GM23338 (cell line): ENCODE results near the gene SMYD1. TPM values are rescaled to one million over a fixed set of nuclear protein-coding genes. Genes with fewer than 3 reads are reported as not detected.

Source experiments
- ATAC-seq: fragments of 200-7000 bp; cut with Tn5 transposase; 3 replicates; pipeline ENCODE4 v1.9.1; 2020
- DNase-seq: peaks from one replicate; pipeline ENCODE4 v3.0.0-alpha.2; 2015; ENCODE audit warnings: low spot score
- H2AFZ ChIP-seq: fragments of 200-600 bp; sonication (generic); 2 replicates; pipeline ENCODE4 v1.8.0; 2016; ENCODE audit warnings: antibody characterized with exemption, mild to moderate bottlenecking, moderate library complexity
- H3F3A ChIP-seq: fragments of 200-600 bp; sonication (generic); replicated peaks from 2 replicates; pipeline ENCODE4 v1.8.0; 2017; ENCODE audit warnings: antibody characterized with exemption, mixed run types, low read depth
- H3K27ac ChIP-seq: fragments of 200-600 bp; sonication (generic); 2 replicates; pipeline ENCODE4 v1.6.1; 2016; ENCODE audit warnings: low read depth
- H3K27me3 ChIP-seq: fragments of 200-600 bp; sonication (generic); 2 replicates; pipeline ENCODE4 v1.8.0; 2016; ENCODE audit warnings: mild to moderate bottlenecking, mixed run types, moderate library complexity; ENCODE audit not compliant: insufficient read depth
- H3K36me3 ChIP-seq: fragments of 200-600 bp; sonication (generic); 2 replicates; pipeline ENCODE4 v1.8.0; 2016; ENCODE audit warnings: mild to moderate bottlenecking; ENCODE audit not compliant: insufficient read depth
- H3K4me1 ChIP-seq: fragments of 200-600 bp; sonication (generic); 2 replicates; pipeline ENCODE4 v1.8.0; 2016; ENCODE audit warnings: mild to moderate bottlenecking, moderate library complexity; ENCODE audit not compliant: insufficient read depth
- H3K4me2 ChIP-seq: fragments of 200-600 bp; sonication (generic); 2 replicates; pipeline ENCODE4 v1.7.1; 2017; ENCODE audit warnings: mixed run types
- H3K4me3 ChIP-seq: fragments of 200-600 bp; sonication (generic); 2 replicates; pipeline ENCODE4 v1.6.1; 2016; ENCODE audit warnings: mixed run types
- H3K79me2 ChIP-seq: fragments of 200-600 bp; sonication (generic); replicated peaks from 2 replicates; pipeline ENCODE4 v1.8.0; 2017; ENCODE audit warnings: mild to moderate bottlenecking; ENCODE audit not compliant: insufficient read depth
- H3K9me2 ChIP-seq: fragments of 200-600 bp; sonication (generic); 2 replicates; pipeline ENCODE4 v1.8.0; 2017; ENCODE audit not compliant: insufficient read depth
- H4K20me1 ChIP-seq: fragments of 200-600 bp; sonication (generic); replicated peaks from 2 replicates; pipeline ENCODE4 v1.8.0; 2017; ENCODE audit warnings: mild to moderate bottlenecking; ENCODE audit not compliant: insufficient read depth
- H3K27ac Mint-ChIP-seq: 2 replicates; pipeline ENCODE4 v1.8.0; 2020; ENCODE audit warnings: inconsistent platforms, mild to moderate bottlenecking, moderate library complexity, mixed read lengths
- H3K27me3 Mint-ChIP-seq: 3 replicates; pipeline ENCODE4 v1.8.0; 2022; ENCODE audit warnings: low read depth, mild to moderate bottlenecking, moderate library complexity, mixed read lengths, inconsistent platforms; ENCODE audit not compliant: insufficient read depth, poor library complexity
- H3K36me3 Mint-ChIP-seq: 3 replicates; pipeline ENCODE4 v1.8.0; 2021; ENCODE audit warnings: low read depth, mild to moderate bottlenecking, inconsistent platforms, moderate library complexity, mixed read lengths
- H3K4me1 Mint-ChIP-seq: 3 replicates; pipeline ENCODE4 v1.8.0; 2020; ENCODE audit warnings: mild to moderate bottlenecking, inconsistent platforms, mixed read lengths
- H3K4me3 Mint-ChIP-seq: 3 replicates; pipeline ENCODE4 v1.8.0; 2021; ENCODE audit warnings: moderate library complexity, mild to moderate bottlenecking, inconsistent platforms, mixed read lengths
- H3K9me3 Mint-ChIP-seq: 3 replicates; pipeline ENCODE4 v1.8.0; 2020; ENCODE audit warnings: moderate library complexity, mild to moderate bottlenecking, inconsistent platforms, mixed read lengths
- CREB1 ChIP-seq: fragments of 250-450 bp; sonication (Bioruptor Pico); IDR thresholded peaks from 2 replicates; pipeline ENCODE4 v1.5.0; 2020; ENCODE audit warnings: low read depth, mild to moderate bottlenecking, moderate library complexity
- EZH2 ChIP-seq: fragments of 200-600 bp; sonication (generic); IDR thresholded peaks from one replicate; pipeline ENCODE4 v1.8.0; 2017; ENCODE audit warnings: antibody characterized with exemption, mild to moderate bottlenecking, low read depth; ENCODE audit not compliant: unreplicated experiment
- EZH2phosphoT487 ChIP-seq: fragments of 200-600 bp; sonication (generic); IDR thresholded peaks from one replicate; pipeline ENCODE4 v1.8.1; 2018; ENCODE audit warnings: antibody characterized with exemption; ENCODE audit not compliant: unreplicated experiment
- JUNB ChIP-seq: IDR thresholded peaks from one replicate; pipeline ENCODE4 v1.6.1; 2016; ENCODE audit warnings: antibody characterized with exemption; ENCODE audit not compliant: unreplicated experiment
- NANOG ChIP-seq: IDR thresholded peaks from 2 replicates; pipeline ENCODE4 v1.6.1; 2016; ENCODE audit warnings: antibody characterized with exemption, borderline replicate concordance
- POLR2AphosphoS5 ChIP-seq: IDR thresholded peaks from 2 replicates; pipeline ENCODE4 v1.6.1; 2016; ENCODE audit warnings: antibody characterized with exemption, low read depth
- STAT1 ChIP-seq: IDR thresholded peaks from one replicate; pipeline ENCODE4 v1.6.1; 2016; ENCODE audit warnings: antibody characterized with exemption; ENCODE audit not compliant: unreplicated experiment
- ZNF114 ChIP-seq: fragments of 250-450 bp; sonication (Bioruptor Pico); IDR thresholded peaks from 2 replicates; pipeline ENCODE4 v1.5.0; 2020; ENCODE audit warnings: mild to moderate bottlenecking, moderate library complexity
- ZNF331 ChIP-seq: fragments of 250-450 bp; sonication (Bioruptor Pico); IDR thresholded peaks from 2 replicates; pipeline ENCODE4 v1.5.0; 2020; ENCODE audit warnings: low read depth, mild to moderate bottlenecking, moderate library complexity
- polyA plus RNA-seq: library from polyadenylated mRNA; unstranded; fragments of >200 nt; fragmentation: Nextera tagmentation; extraction: Ambion mirVana; gene quantifications from 2 replicates; pipeline ENCODE4 v1.2.1, GENCODE V29; 2016
- total RNA-seq: library from RNA; depleted of rRNA; stranded (reverse); fragments of >200 nt; shearing (Covaris generic); gene quantifications from 2 replicates; pipeline ENCODE4 v1.2.3, GENCODE V29; 2014
- TF ChIP-seq, protein P1 (sequence below): IDR thresholded peaks from 2 replicates; pipeline ENCODE4 v1.6.1; 2016; ENCODE audit warnings: antibody characterized with exemption
- TF ChIP-seq, protein P2 (sequence below), 2 experiments: fragments of 200-600 bp in 1 of 2; sonication (generic) in 1 of 2; conservative IDR thresholded peaks; 2 replicates each; pipeline versions ENCODE4 v1.5.1 to v1.6.1; 2016 to 2017; ENCODE audit warnings: antibody characterized with exemption in 2 of 2, low read depth in 2 of 2, mild to moderate bottlenecking in 2 of 2, moderate library complexity in 1 of 2
- TF ChIP-seq, protein P3 (sequence below): fragments of 250-450 bp; sonication (Bioruptor Pico); IDR thresholded peaks from 2 replicates; pipeline ENCODE4 v1.5.0; 2020; ENCODE audit warnings: mild to moderate bottlenecking, moderate library complexity

Gene SMYD1
- total and polyA plus RNA-seq, 2 experiments from 2014 or later = 0.07 TPM; not detected in 1

DNA sequence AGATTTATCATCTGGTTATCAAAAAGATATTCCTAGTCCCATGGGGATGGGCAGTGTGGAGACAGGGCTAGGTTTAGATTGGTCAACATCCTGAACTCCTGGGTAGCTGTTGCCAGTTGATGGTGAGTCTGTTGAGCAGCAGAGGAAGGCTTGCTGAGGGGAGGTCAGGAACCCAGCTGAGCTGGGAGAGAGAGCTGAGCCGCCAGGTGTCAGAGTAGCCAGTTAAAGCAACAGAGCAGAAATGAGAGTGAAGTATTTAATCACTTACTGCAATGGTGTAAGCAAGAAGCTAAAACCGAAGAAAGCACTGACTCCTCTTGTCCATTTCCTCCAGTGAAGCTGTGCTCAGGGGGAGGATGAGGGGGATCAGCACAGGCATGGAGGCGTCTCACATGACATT, 29.6 kb downstream of the SMYD1 start (continued):
- no peak for TF ChIP-seq ZNF331 (CRISPR knock-in tag)
- TF ChIP-seq, protein P1, sequence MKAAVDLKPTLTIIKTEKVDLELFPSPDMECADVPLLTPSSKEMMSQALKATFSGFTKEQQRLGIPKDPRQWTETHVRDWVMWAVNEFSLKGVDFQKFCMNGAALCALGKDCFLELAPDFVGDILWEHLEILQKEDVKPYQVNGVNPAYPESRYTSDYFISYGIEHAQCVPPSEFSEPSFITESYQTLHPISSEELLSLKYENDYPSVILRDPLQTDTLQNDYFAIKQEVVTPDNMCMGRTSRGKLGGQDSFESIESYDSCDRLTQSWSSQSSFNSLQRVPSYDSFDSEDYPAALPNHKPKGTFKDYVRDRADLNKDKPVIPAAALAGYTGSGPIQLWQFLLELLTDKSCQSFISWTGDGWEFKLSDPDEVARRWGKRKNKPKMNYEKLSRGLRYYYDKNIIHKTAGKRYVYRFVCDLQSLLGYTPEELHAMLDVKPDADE = no peak

DNA sequence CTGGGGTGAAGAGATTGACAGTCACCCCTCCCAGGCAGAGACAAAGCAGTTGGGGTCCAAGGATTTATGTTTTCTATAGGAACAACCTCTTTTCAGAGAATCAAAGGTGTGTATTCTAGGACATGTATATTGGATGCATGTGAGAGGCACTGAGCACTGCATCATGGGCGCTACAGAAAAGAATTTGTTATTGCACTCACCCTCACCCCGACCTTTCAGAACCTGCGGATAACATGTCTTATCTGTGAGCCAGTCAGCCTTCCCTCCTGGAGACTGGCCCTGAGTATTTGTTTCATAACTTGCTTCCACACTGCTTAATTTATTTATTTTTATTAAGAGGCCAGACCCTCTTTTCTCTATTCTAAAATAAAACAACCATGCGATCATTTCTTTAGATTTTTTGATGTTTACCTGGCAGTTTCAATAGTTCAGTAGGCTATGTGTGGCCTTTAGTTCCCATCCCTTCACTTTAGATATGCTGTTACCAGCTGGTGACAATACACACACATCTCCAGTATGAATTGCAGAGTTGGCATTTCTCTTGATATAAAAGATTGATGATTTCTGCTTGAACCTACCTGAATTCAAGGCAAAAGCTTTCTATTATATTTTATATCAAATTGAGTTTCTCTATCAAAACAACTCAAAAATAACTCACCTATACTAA, 30.4 kb downstream of the SMYD1 start:
- Mint-ChIP-seq H3K36me3 (no peaks in the 10 kb centered on the region), H3K27ac (no peak overlapping the region), H3K9me3 (no peaks in the 10 kb centered on the region), H3K27me3 (peaks cover 3% of the 10 kb centered on the region), H3K4me3 (no peak overlapping the region), H3K4me1 (peaks cover 33% of the 10 kb centered on the region)
- Histone ChIP-seq H4K20me1 (no peaks in the 10 kb centered on the region), H2AFZ (no peak overlapping the region), H3K79me2 (no peaks in the 10 kb centered on the region), H3K9me2 (no peaks in the 10 kb centered on the region), H3K4me2 (no peak overlapping the region), H3K27ac (no peak overlapping the region), H3F3A (no peaks in the 10 kb centered on the region), H3K4me3 (no peak overlapping the region), H3K4me1 (peaks cover 7% of the 10 kb centered on the region), H3K36me3 (no peaks in the 10 kb centered on the region), H3K27me3 (no peaks in the 10 kb centered on the region)
- no peak for DNase-seq
- ATAC-seq = no peak
- TF ChIP-seq, protein P1 = no peak
- TF ChIP-seq NANOG (no peak), EZH2 (no peak), STAT1 (no peak), CREB1 (CRISPR knock-in tag) (no peak), JUNB (no peak), EZH2phosphoT487 (no peak), ZNF331 (CRISPR knock-in tag) (no peak), ZNF114 (CRISPR knock-in tag) (no peak), POLR2AphosphoS5 (no peak)
- TF ChIP-seq, protein P2, sequence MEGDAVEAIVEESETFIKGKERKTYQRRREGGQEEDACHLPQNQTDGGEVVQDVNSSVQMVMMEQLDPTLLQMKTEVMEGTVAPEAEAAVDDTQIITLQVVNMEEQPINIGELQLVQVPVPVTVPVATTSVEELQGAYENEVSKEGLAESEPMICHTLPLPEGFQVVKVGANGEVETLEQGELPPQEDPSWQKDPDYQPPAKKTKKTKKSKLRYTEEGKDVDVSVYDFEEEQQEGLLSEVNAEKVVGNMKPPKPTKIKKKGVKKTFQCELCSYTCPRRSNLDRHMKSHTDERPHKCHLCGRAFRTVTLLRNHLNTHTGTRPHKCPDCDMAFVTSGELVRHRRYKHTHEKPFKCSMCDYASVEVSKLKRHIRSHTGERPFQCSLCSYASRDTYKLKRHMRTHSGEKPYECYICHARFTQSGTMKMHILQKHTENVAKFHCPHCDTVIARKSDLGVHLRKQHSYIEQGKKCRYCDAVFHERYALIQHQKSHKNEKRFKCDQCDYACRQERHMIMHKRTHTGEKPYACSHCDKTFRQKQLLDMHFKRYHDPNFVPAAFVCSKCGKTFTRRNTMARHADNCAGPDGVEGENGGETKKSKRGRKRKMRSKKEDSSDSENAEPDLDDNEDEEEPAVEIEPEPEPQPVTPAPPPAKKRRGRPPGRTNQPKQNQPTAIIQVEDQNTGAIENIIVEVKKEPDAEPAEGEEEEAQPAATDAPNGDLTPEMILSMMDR (conservative IDR thresholded peaks at IDR 0.05; ENCODE audit: low read depth in 2 of 2) = no peak
- TF ChIP-seq, protein P3, sequence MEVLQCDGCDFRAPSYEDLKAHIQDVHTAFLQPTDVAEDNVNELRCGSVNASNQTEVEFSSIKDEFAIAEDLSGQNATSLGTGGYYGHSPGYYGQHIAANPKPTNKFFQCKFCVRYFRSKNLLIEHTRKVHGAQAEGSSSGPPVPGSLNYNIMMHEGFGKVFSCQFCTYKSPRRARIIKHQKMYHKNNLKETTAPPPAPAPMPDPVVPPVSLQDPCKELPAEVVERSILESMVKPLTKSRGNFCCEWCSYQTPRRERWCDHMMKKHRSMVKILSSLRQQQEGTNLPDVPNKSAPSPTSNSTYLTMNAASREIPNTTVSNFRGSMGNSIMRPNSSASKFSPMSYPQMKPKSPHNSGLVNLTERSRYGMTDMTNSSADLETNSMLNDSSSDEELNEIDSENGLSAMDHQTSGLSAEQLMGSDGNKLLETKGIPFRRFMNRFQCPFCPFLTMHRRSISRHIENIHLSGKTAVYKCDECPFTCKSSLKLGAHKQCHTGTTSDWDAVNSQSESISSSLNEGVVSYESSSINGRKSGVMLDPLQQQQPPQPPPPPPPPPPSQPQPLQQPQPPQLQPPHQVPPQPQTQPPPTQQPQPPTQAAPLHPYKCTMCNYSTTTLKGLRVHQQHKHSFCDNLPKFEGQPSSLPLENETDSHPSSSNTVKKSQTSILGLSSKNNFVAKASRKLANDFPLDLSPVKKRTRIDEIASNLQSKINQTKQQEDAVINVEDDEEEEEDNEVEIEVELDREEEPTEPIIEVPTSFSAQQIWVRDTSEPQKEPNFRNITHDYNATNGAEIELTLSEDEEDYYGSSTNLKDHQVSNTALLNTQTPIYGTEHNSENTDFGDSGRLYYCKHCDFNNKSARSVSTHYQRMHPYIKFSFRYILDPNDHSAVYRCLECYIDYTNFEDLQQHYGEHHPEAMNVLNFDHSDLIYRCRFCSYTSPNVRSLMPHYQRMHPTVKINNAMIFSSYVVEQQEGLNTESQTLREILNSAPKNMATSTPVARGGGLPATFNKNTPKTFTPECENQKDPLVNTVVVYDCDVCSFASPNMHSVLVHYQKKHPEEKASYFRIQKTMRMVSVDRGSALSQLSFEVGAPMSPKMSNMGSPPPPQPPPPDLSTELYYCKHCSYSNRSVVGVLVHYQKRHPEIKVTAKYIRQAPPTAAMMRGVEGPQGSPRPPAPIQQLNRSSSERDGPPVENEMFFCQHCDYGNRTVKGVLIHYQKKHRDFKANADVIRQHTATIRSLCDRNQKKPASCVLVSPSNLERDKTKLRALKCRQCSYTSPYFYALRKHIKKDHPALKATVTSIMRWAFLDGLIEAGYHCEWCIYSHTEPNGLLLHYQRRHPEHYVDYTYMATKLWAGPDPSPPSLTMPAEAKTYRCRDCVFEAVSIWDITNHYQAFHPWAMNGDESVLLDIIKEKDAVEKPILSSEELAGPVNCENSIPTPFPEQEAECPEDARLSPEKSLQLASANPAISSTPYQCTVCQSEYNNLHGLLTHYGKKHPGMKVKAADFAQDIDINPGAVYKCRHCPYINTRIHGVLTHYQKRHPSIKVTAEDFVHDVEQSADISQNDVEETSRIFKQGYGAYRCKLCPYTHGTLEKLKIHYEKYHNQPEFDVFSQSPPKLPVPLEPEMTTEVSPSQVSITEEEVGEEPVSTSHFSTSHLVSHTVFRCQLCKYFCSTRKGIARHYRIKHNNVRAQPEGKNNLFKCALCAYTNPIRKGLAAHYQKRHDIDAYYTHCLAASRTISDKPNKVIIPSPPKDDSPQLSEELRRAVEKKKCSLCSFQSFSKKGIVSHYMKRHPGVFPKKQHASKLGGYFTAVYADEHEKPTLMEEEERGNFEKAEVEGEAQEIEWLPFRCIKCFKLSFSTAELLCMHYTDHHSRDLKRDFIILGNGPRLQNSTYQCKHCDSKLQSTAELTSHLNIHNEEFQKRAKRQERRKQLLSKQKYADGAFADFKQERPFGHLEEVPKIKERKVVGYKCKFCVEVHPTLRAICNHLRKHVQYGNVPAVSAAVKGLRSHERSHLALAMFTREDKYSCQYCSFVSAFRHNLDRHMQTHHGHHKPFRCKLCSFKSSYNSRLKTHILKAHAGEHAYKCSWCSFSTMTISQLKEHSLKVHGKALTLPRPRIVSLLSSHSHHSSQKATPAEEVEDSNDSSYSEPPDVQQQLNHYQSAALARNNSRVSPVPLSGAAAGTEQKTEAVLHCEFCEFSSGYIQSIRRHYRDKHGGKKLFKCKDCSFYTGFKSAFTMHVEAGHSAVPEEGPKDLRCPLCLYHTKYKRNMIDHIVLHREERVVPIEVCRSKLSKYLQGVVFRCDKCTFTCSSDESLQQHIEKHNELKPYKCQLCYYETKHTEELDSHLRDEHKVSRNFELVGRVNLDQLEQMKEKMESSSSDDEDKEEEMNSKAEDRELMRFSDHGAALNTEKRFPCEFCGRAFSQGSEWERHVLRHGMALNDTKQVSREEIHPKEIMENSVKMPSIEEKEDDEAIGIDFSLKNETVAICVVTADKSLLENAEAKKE = no peak
